HepG2 (cell line): ENCODE results near the gene TTLL1. TPM values are rescaled to one million over a fixed set of nuclear protein-coding genes. Genes with fewer than 3 reads are reported as not detected.

Experiments used
- ATAC-seq: fragments of 200-7000 bp; cut with Tn5 transposase; 3 replicates; pipeline ENCODE4 v1.9.1; 2020; ENCODE audit warnings: mild to moderate bottlenecking, moderate library complexity
- BruUV-seq: library from RNA; stranded (reverse); fragments of 400-500 nt; replicated peaks from 2 replicates; lab custom pipeline; 2021; lab: Mats Ljungman, UMichigan
- CTCF ChIA-PET: fragments of 300-600 bp; formaldehyde crosslinking; extraction: SDS; loops from one replicate; lab custom pipeline; 2021; ENCODE audit warnings: low total read pairs, inconsistent platforms, low intra/inter-chr PET ratio; lab: Yijun Ruan, JAX
- POLR2A ChIA-PET: fragments of 350-600 bp; sonication (Branson Sonifier 250); formaldehyde crosslinking; loops from one replicate; lab custom pipeline; 2020; ENCODE audit warnings: antibody characterized with exemption, inconsistent platforms; lab: Yijun Ruan, JAX
- DNase-seq: peaks from one replicate; pipeline ENCODE4 v3.0.0-alpha.2; 2015; ENCODE audit warnings: low spot score
- FAIRE-seq: peaks from 3 replicates; lab custom pipeline; 2011; peaks lifted over from hg19 to GRCh38; lab: Jason Lieb, UNC
- H2AFZ ChIP-seq: one replicate; pipeline ENCODE4 v1.6.1; 2011; ENCODE audit warnings: low read length, inconsistent platforms
- H3K27ac ChIP-seq: fragments of 300-600 bp; 3 replicates; pipeline ENCODE4 v1.8.0; 2011; ENCODE audit warnings: mixed run types, mild to moderate bottlenecking, mixed read lengths, low read length, inconsistent platforms; ENCODE audit not compliant: insufficient read depth; ENCODE audit errors: extremely low read length
- H3K27me3 ChIP-seq, 2 experiments: fragments of 200-600 bp in 1 of 2; 2 replicates in 1 of 2; 3 replicates in 1 of 2; pipeline versions ENCODE4 v1.6.0 to v1.8.0; 2011; ENCODE audit warnings: low read length in 2 of 2, mild to moderate bottlenecking in 2 of 2, moderate library complexity in 2 of 2, inconsistent platforms in 1 of 2; ENCODE audit not compliant: insufficient read depth in 2 of 2, control insufficient read depth in 1 of 2
- H3K36me3 ChIP-seq, 2 experiments: fragments of 200-600 bp in 1 of 2; replicated peaks in 1 of 2; 2 replicates in 1 of 2; 3 replicates in 1 of 2; pipeline versions ENCODE4 v1.5.1 to v1.8.0; 2011; ENCODE audit warnings: low read length in 2 of 2, inconsistent platforms in 1 of 2; ENCODE audit not compliant: insufficient read depth in 2 of 2, control insufficient read depth in 1 of 2
- H3K4me1 ChIP-seq: 2 replicates; pipeline ENCODE4 v1.5.1; 2012; ENCODE audit warnings: low read length, inconsistent platforms; ENCODE audit not compliant: insufficient read depth
- H3K4me2 ChIP-seq: 2 replicates; pipeline ENCODE4 v1.6.0; 2011; ENCODE audit warnings: low read depth, low read length, inconsistent platforms
- H3K4me3 ChIP-seq, 3 experiments: fragments of 200-600 bp in 1 of 3; sonication (generic), shearing (Covaris generic) in 1 of 3; replicated peaks in 1 of 3; 2 replicates each; pipeline ENCODE4 v1.5.1; 2011 to 2016; ENCODE audit warnings: low read length in 3 of 3, inconsistent platforms in 2 of 3, low read depth in 2 of 3, mild to moderate bottlenecking in 2 of 3, control low read depth in 1 of 3, mixed read lengths in 1 of 3; ENCODE audit not compliant: insufficient read depth in 1 of 3
- H3K79me2 ChIP-seq: one replicate; pipeline ENCODE4 v1.6.1; 2011; ENCODE audit warnings: low read length, inconsistent platforms; ENCODE audit not compliant: insufficient read depth
- H3K9ac ChIP-seq: 2 replicates; pipeline ENCODE4 v1.6.0; 2011; ENCODE audit warnings: mild to moderate bottlenecking, low read depth, low read length, inconsistent platforms; ENCODE audit not compliant: insufficient read depth
- H3K9me3 ChIP-seq: 2 replicates; pipeline ENCODE4 v1.5.1; 2012; ENCODE audit warnings: mild to moderate bottlenecking, low read length
- H4K20me1 ChIP-seq: 2 replicates; pipeline ENCODE4 v1.6.0; 2011; ENCODE audit warnings: inconsistent platforms, mild to moderate bottlenecking, low read length, moderate library complexity; ENCODE audit not compliant: insufficient read depth
- AGO2 ChIP-seq: fragments of 200-400 bp; formaldehyde crosslinking; optimal IDR thresholded peaks from 2 replicates; pipeline ENCODE3; 2017; ENCODE audit warnings: mild to moderate bottlenecking, low read depth, low read length, moderate library complexity
- KAT7 ChIP-seq: IDR thresholded peaks from 2 replicates; pipeline ENCODE4 v1.6.1; 2018; ENCODE audit warnings: borderline replicate concordance, missing compliant biosample characterization
- KDM3A ChIP-seq: IDR thresholded peaks from 2 replicates; pipeline ENCODE4 v1.6.1; 2018; ENCODE audit warnings: low read depth, missing compliant biosample characterization
- MYNN ChIP-seq: sonication (generic); formaldehyde crosslinking; IDR thresholded peaks from 2 replicates; pipeline ENCODE4 v1.4.0; 2020; ENCODE audit warnings: mild to moderate bottlenecking, low read depth, missing genetic modification reagents
- NFKB2 ChIP-seq: sonication (generic); formaldehyde crosslinking; IDR thresholded peaks from 2 replicates; pipeline ENCODE4 v1.4.0; 2020; ENCODE audit warnings: missing genetic modification reagents, borderline replicate concordance
- SKIL ChIP-seq: sonication (generic); formaldehyde crosslinking; IDR thresholded peaks from 2 replicates; pipeline ENCODE4 v1.8.0; 2022; ENCODE audit warnings: missing genetic modification reagents, mild to moderate bottlenecking, moderate library complexity, borderline replicate concordance
- STAT5B ChIP-seq: sonication (generic); formaldehyde crosslinking; IDR thresholded peaks from 2 replicates; pipeline ENCODE4 v1.4.0; 2020; ENCODE audit warnings: missing genetic modification reagents
- ZBTB26 ChIP-seq: IDR thresholded peaks from 2 replicates; pipeline ENCODE4 v1.6.1; 2016; ENCODE audit warnings: missing compliant biosample characterization, missing genetic modification reagents, borderline replicate concordance
- ZBTB3 ChIP-seq: sonication (generic); formaldehyde crosslinking; IDR thresholded peaks from 2 replicates; pipeline ENCODE4 v1.4.0; 2020; ENCODE audit warnings: low read depth, mild to moderate bottlenecking, moderate library complexity, missing genetic modification reagents, borderline replicate concordance
- ZFX ChIP-seq: sonication (generic); formaldehyde crosslinking; IDR thresholded peaks from 2 replicates; pipeline ENCODE4 v1.4.0; 2020; ENCODE audit warnings: mild to moderate bottlenecking, low read depth, missing genetic modification reagents, moderate library complexity
- ZNF121 ChIP-seq: sonication (generic); formaldehyde crosslinking; IDR thresholded peaks from 2 replicates; pipeline ENCODE4 v1.5.0; 2020; ENCODE audit warnings: mild to moderate bottlenecking, missing genetic modification reagents
- ZNF512 ChIP-seq: sonication (generic); formaldehyde crosslinking; IDR thresholded peaks from 2 replicates; pipeline ENCODE4 v1.4.0; 2020; ENCODE audit warnings: mild to moderate bottlenecking, missing genetic modification reagents
- ZNF597 ChIP-seq: sonication (generic); formaldehyde crosslinking; IDR thresholded peaks from 2 replicates; pipeline ENCODE4 v1.5.0; 2020; ENCODE audit warnings: missing genetic modification reagents
- ZNF691 ChIP-seq: sonication (generic); formaldehyde crosslinking; IDR thresholded peaks from 2 replicates; pipeline ENCODE4 v1.4.0; 2020; ENCODE audit warnings: missing genetic modification reagents, low read depth, mild to moderate bottlenecking, borderline replicate concordance
- ZNF761 ChIP-seq: sonication (generic); formaldehyde crosslinking; conservative IDR thresholded peaks from 2 replicates; pipeline ENCODE4 v1.4.0; 2020; ENCODE audit warnings: mild to moderate bottlenecking, missing genetic modification reagents
- WGBS: methylation state at CpG from one replicate; pipeline ENCODE4 v1.1.6; 2017; ENCODE audit warnings: low lambda C conversion rate; 5-methylcytosine and 5-hydroxymethylcytosine counted together
- in situ Hi-C: cut with HindIII; loops from 2 replicates; pipeline ENCODE4 v1.10.0; 2017; ENCODE audit warnings: low pct_unique_long_range_greater_than_20kb; ENCODE audit not compliant: extremely low pct_ligation_motif_present
- intact Hi-C: fragments of 100-400 bp; cut with micrococcal nuclease; formaldehyde crosslinking; loops from one replicate; pipeline ENCODE4 v1.10.0; 2022; ENCODE audit not compliant: unreplicated experiment
- polyA plus RNA-seq, 8 experiments: library from polyadenylated mRNA; depleted of rRNA in 3 of 8; stranded (reverse) in 7 of 8; unstranded in 1 of 8; fragments of >200 nt; fragmentation: Illumina TruSeq in 4 of 8; extraction: Trizol in 4 of 8; gene quantifications; 2 replicates each; pipeline versions ENCODE4 v1.2.1 to v1.2.3, GENCODE V29; 2011 to 2016; ENCODE audit warnings: low read depth in 4 of 8, missing spikeins in 1 of 8, mixed read lengths in 1 of 8; ENCODE audit not compliant: insufficient read depth in 1 of 8
- total RNA-seq, 5 experiments: library from RNA; depleted of rRNA; stranded (reverse); fragments of >200 nt; fragmentation: Illumina TruSeq; extraction: Trizol; gene quantifications; 2 replicates each; pipeline ENCODE4 v1.2.3, GENCODE V29; 2016; ENCODE audit warnings: low read depth in 1 of 5

Gene TTLL1
- total and polyA plus RNA-seq, 2 of the 13 experiments (the other 11 are each of a cell fraction or from before 2014, with no cell fraction given), result 1.6 to 5.3 TPM

- no peak overlapping the region for H3K27ac ChIP-seq
- H3K9me3 ChIP-seq, result no peaks in the 10 kb centered on the region
- H3K27me3 ChIP-seq, result no peaks in the 10 kb centered on the region
- no peaks in the 10 kb centered on the region for H3K36me3 ChIP-seq
- H4K20me1 ChIP-seq, result no peaks in the 10 kb centered on the region
- no peak overlapping the region for H2AFZ ChIP-seq
- no peak for DNase-seq
- POLR2A ChIA-PET, result no interaction called here
- intact Hi-C loops, result no loop called here
- peaks cover 11% of the 10 kb centered on the region for H3K4me1 ChIP-seq
- no peak overlapping the region for H3K4me3 ChIP-seq
- no peak for FAIRE-seq
- H3K79me2 ChIP-seq, result no peaks in the 10 kb centered on the region
- no peak for TF ChIP-seq STAT5B
- no peak for TF ChIP-seq ZBTB26 (CRISPR knock-in tag)
- TF ChIP-seq ZNF691 (CRISPR knock-in tag), result no peak
- TF ChIP-seq ZBTB3 (CRISPR knock-in tag), result no peak
- TF ChIP-seq ZFX (CRISPR knock-in tag), result no peak
- TF ChIP-seq NFKB2, result no peak
- no peak for TF ChIP-seq ZNF121 (CRISPR knock-in tag)
- TF ChIP-seq ZNF597 (CRISPR knock-in tag), result no peak
- TF ChIP-seq KAT7 (CRISPR knock-in tag), result no peak
- no peak for TF ChIP-seq KDM3A (CRISPR knock-in tag)
- TF ChIP-seq SKIL (CRISPR knock-in tag), result no peak
- TF ChIP-seq ZNF761, result no peak
- TF ChIP-seq MYNN (CRISPR knock-in tag), result no peak
- no peak for TF ChIP-seq ZNF512 (CRISPR knock-in tag)
- TF ChIP-seq AGO2, result no peak
- no TSS peak for BruUV-seq
- CTCF ChIA-PET, result no interaction called here
- in situ Hi-C loops, result no loop called here
- no peak overlapping the region for H3K9ac ChIP-seq
- ATAC-seq, result no peak
- 79% methylated on average over 12 of the region's 19 CpGs for WGBS
- no peak overlapping the region for H3K4me2 ChIP-seq
Measured at GRCh38 chr22:43085658-43086606, 3.3 kb downstream of the TTLL1 start.
